ENCODE measurements around the gene CCL13. TPM values are rescaled to one million over a fixed set of nuclear protein-coding genes. Genes with fewer than 3 reads are reported as not detected.

Gene CCL13
- total and polyA plus RNA-seq, 2 of the 8 experiments (the other 6 are each of a cell fraction or from before 2014, with no cell fraction given): not detected

GRCh38 chr17:34367486-34368195 lies 11.4 kb downstream of the CCL13 start:
- Histone ChIP-seq H3K23ac (ENCODE audit: insufficient read length) (no peak overlapping the region), H2BK20ac (ENCODE audit: low read length) (no peak overlapping the region), H2AK5ac (ENCODE audit: low read depth, low read length) (no peak overlapping the region), H3K56ac (replicated peaks; ENCODE audit: insufficient read length, low read depth, low read length) (no peak overlapping the region), H3K4me2 (ENCODE audit: insufficient read depth in 1 of 2, low read depth in 2 of 2, low read length in 2 of 2) (no peak overlapping the region), H3K36me3 (ENCODE audit: control insufficient read depth in 2 of 4, insufficient read depth in 4 of 4, low read length in 3 of 4) (no peaks in the 10 kb centered on the region), H3K9me3 (ENCODE audit: insufficient read depth in 2 of 2, low read depth in 1 of 2, low read length in 1 of 2) (no peaks in the 10 kb centered on the region), H2BK120ac (replicated peaks; ENCODE audit: low read depth, low read length) (no peak overlapping the region), H3K18ac (ENCODE audit: extremely low read depth, low read length) (no peak overlapping the region), H4K8ac (ENCODE audit: extremely low read depth, insufficient read depth, low read length) (no peak overlapping the region), H3K4me1 (replicated peaks in 1 of 4; ENCODE audit: control insufficient read depth in 3 of 4, insufficient read depth in 4 of 4, low read length in 3 of 4) (no peaks in the 10 kb centered on the region), H3K9ac (replicated peaks in 1 of 4; ENCODE audit: extremely low read depth in 1 of 4, low read depth in 3 of 4, low read length in 3 of 4) (no peak overlapping the region), H3K79me2 (ENCODE audit: control insufficient read depth in 1 of 2, insufficient read depth in 2 of 2, low read length in 2 of 2) (no peaks in the 10 kb centered on the region), H3K4me3 (ENCODE audit: extremely low read depth in 1 of 4, insufficient read depth in 2 of 4, low read depth in 3 of 4, low read length in 4 of 4) (no peak overlapping the region), H3K23me2 (ENCODE audit: low read depth, low read length) (no peaks in the 10 kb centered on the region), H3K14ac (ENCODE audit: insufficient read length) (no peak overlapping the region), H4K5ac (ENCODE audit: insufficient read length, low read depth, low read length) (no peak overlapping the region), H3K27ac (ENCODE audit: low read depth, low read length) (no peak overlapping the region), H4K20me1 (replicated peaks in 1 of 2; ENCODE audit: control insufficient read depth in 1 of 2, insufficient read depth in 2 of 2, low read length in 2 of 2) (no peaks in the 10 kb centered on the region), H2BK5ac (ENCODE audit: low read depth, low read length) (no peak overlapping the region), H2BK15ac (ENCODE audit: low read length) (no peak overlapping the region), H3K79me1 (ENCODE audit: low read depth, low read length) (no peaks in the 10 kb centered on the region), H3K4ac (replicated peaks; ENCODE audit: insufficient read length, low read depth, low read length) (no peak overlapping the region), H2AFZ (ENCODE audit: low read length) (no peak overlapping the region), H4K91ac (replicated peaks; ENCODE audit: insufficient read length, low read length) (no peak overlapping the region), H3K27me3 (replicated peaks in 1 of 4; ENCODE audit: control insufficient read depth in 3 of 4, extremely low read depth in 1 of 4, insufficient read depth in 3 of 4, low read length in 3 of 4) (no peaks in the 10 kb centered on the region), H2BK12ac (ENCODE audit: low read depth, low read length) (no peak overlapping the region)
- DNase-seq (ENCODE audit: low read depth in 1 of 2, low spot score in 2 of 2) (peak in 1 of 2 experiments; percentile 32), FAIRE-seq (no peak)
- CTCF ChIA-PET (ENCODE audit: partially characterized antibody): interaction anchor here (0.6 to 15.7 kb wide), 3 partner anchors 165 to 410 kb away, joined by 4 to 442 read pairs (median 4); no protein-coding TSS in a partner anchor
- WGBS, 2 experiments (ENCODE audit: extremely low coverage in 1 of 2, insufficient coverage in 1 of 2, insufficient read length in 1 of 2, insufficient replicate concordance in 2 of 2, low coverage in 1 of 2, low lambda C conversion rate in 2 of 2, missing lambda C conversion rate in 1 of 2): 90% methylated on average over 9 of the region's 9 CpGs; no CpG with 5 or more reads in 1 of the 2 experiments
- POLR2A ChIA-PET (ENCODE audit: partially characterized antibody): interaction anchor here (1.2 kb wide), 1 partner anchor 211 kb away, joined by 5 read pairs; no protein-coding TSS in a partner anchor
- TF ChIP-seq TAF1 (IDR thresholded peaks at IDR 0.05; ENCODE audit: low read depth, low read length) (no peak), SP1 (IDR thresholded peaks at IDR 0.05; ENCODE audit: low read depth, low read length) (no peak), RBBP5 (IDR thresholded peaks at IDR 0.05; ENCODE audit: borderline replicate concordance, low read depth, low read length) (no peak)
